ENCODE data around the gene COPB2.

DNA sequence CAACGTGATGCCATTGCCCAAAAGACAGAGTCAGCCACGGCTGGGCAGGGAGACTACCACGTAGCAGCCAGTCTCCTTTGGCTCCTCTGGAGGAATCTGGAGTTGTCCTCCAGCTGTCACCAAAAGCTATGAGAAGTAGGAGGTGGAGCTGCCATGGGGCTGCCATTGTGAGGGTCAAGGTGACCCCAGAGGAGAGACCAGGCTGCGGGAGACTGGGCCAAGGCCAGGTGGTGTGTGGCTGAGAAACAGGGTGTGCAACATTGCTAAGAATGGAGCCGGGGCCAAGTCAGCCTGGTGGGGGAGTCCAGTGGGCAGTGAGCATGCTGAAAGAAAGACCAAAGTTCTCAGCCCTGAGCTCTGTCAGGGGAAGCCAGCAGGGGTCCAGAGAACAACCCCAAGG, 75.5 kb downstream of the COPB2 start:
- TF ChIP-seq, protein P1, sequence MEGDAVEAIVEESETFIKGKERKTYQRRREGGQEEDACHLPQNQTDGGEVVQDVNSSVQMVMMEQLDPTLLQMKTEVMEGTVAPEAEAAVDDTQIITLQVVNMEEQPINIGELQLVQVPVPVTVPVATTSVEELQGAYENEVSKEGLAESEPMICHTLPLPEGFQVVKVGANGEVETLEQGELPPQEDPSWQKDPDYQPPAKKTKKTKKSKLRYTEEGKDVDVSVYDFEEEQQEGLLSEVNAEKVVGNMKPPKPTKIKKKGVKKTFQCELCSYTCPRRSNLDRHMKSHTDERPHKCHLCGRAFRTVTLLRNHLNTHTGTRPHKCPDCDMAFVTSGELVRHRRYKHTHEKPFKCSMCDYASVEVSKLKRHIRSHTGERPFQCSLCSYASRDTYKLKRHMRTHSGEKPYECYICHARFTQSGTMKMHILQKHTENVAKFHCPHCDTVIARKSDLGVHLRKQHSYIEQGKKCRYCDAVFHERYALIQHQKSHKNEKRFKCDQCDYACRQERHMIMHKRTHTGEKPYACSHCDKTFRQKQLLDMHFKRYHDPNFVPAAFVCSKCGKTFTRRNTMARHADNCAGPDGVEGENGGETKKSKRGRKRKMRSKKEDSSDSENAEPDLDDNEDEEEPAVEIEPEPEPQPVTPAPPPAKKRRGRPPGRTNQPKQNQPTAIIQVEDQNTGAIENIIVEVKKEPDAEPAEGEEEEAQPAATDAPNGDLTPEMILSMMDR (IDR thresholded peaks at IDR 0.05 in 2 of 3, conservative IDR thresholded peaks at IDR 0.05 in 1 of 3; ENCODE audit: borderline replicate concordance in 1 of 3, insufficient read depth in 1 of 3, low read depth in 2 of 3, low read length in 2 of 3), result no peak
- TF ChIP-seq TCF7L2 (IDR thresholded peaks at IDR 0.05; ENCODE audit: borderline replicate concordance, extremely low read depth, insufficient read depth, insufficient read length) (no peak), JUND (IDR thresholded peaks at IDR 0.05) (no peak), POLR2A (IDR thresholded peaks at IDR 0.05; ENCODE audit: borderline replicate concordance, extremely low read depth, insufficient read depth, insufficient read length) (no peak)
